Measurements from ENCODE around the gene TLN1. TPM values are rescaled to one million over a fixed set of nuclear protein-coding genes. Genes with fewer than 3 reads are reported as not detected.

The TLN1 gene
- total and polyA plus RNA-seq, 10 of the 15 experiments (the other 5 are each of a cell fraction or from before 2014, with no cell fraction given): 11.6 to 305 (median 71.9) TPM

- intact Hi-C loops (cut with micrococcal nuclease; ENCODE audit: unreplicated experiment) (no loop called here), in situ Hi-C loops (cut with MboI) (no loop called here)
- ATAC-seq (no peak), DNase-seq (ENCODE audit: low read depth, low spot score) (no peak), FAIRE-seq (no peak)
- peaks cover 8% of the 10 kb centered on the region for H3K4me1 ChIP-seq (ENCODE audit: control insufficient read depth, insufficient read depth, low read length)
- H3K36me3 ChIP-seq (ENCODE audit: control insufficient read depth in 2 of 2, insufficient read depth in 2 of 2, low read length in 1 of 2): no peaks in the 10 kb centered on the region
- H3K27me3 ChIP-seq (replicated peaks in 1 of 2; ENCODE audit: control insufficient read depth in 2 of 2, insufficient read depth in 2 of 2, low read length in 1 of 2): peaks cover 0 to 6% of the 10 kb centered on the region in 2 experiments; a peak in 2 of 4 replicates
- H4K20me1 ChIP-seq (ENCODE audit: control insufficient read depth, insufficient read depth): no peaks in the 10 kb centered on the region
- no peak overlapping the region for H3K4me3 ChIP-seq
- H3K4me2 ChIP-seq (ENCODE audit: control insufficient read depth, insufficient read depth): no peak overlapping the region
- SMC1A ChIA-PET (ENCODE audit: uncharacterized antibody, unreplicated experiment): interaction anchor here (0.7 to 1.8 kb wide), 5 partner anchors 10 to 202 kb away, joined by 3 to 6 read pairs (median 3); no protein-coding TSS in a partner anchor
- no peak overlapping the region for H3K9ac ChIP-seq (ENCODE audit: control insufficient read depth, insufficient read depth, low read length)
- no TSS peak for BruUV-seq (replicated peaks)
- RAD21 ChIA-PET (ENCODE audit: unreplicated experiment): interaction anchor here (1.1 to 1.2 kb wide), 2 partner anchors 9 to 15 kb away, joined by 3 to 4 read pairs; partner anchors contain the start of gene ARHGEF39
- no peaks in the 10 kb centered on the region for H3K9me3 ChIP-seq (replicated peaks; ENCODE audit: control insufficient read depth, insufficient read depth, low read length)
- no peak overlapping the region for H2AFZ ChIP-seq (ENCODE audit: control insufficient read depth, low read depth, low read length)
- CTCF ChIA-PET: interaction anchor here (1.3 to 2.6 kb wide), 3 partner anchors 16 to 47 kb away, joined by 3 to 28 read pairs (median 6); no protein-coding TSS in a partner anchor
- no peaks in the 10 kb centered on the region for H3K79me2 ChIP-seq (ENCODE audit: control insufficient read depth, insufficient read depth, low read length)
- POLR2A ChIA-PET: interaction anchor here (0.8 to 1.8 kb wide), 3 partner anchors 14 to 48 kb away, joined by 3 to 5 read pairs (median 3); partner anchors contain the start of gene SIT1
- no peak for TF ChIP-seq MTA2 (IDR thresholded peaks at IDR 0.05; ENCODE audit: low read depth)
- no peak for TF ChIP-seq WRNIP1 (IDR thresholded peaks at IDR 0.05; ENCODE audit: borderline replicate concordance, low read depth, low read length)
- TF ChIP-seq NFIC (IDR thresholded peaks at IDR 0.05; ENCODE audit: low read depth, low read length): no peak
- TF ChIP-seq PKNOX1 (IDR thresholded peaks at IDR 0.05): no peak
- no peak for TF ChIP-seq SMC3 (IDR thresholded peaks at IDR 0.05; ENCODE audit: borderline replicate concordance, low read length)
- H3K27ac ChIP-seq (ENCODE audit: control insufficient read depth, insufficient read depth): no peak overlapping the region
- WGBS (ENCODE audit: insufficient coverage, insufficient replicate concordance, low lambda C conversion rate, missing lambda C conversion rate): 80% methylated on average over 8 of the region's 8 CpGs
These were observed 52.1 kb downstream of the TLN1 start for GRCh38 chr9:35679766-35680330.
